Loucy (cell line): ENCODE data around the gene ARRB1.
"Not testable (repeated sequence)": the region's sequence is repeated elsewhere in the genome, so short reads cannot be mapped to it uniquely, and the experiment has no call there.

Experiments used
- H2AFZ ChIP-seq: fragments of 200-600 bp; sonication (generic); 2 replicates; pipeline ENCODE4 v1.6.0; 2016; ENCODE audit warnings: antibody characterized with exemption, mild to moderate bottlenecking, low read length, moderate library complexity
- H3F3A ChIP-seq: fragments of 200-600 bp; 2 replicates; pipeline ENCODE4 v1.6.0; 2016; ENCODE audit warnings: antibody characterized with exemption, low read depth, mild to moderate bottlenecking
- H3K27me3 ChIP-seq: fragments of 200-600 bp; sonication (generic); 2 replicates; pipeline ENCODE4 v1.6.1; 2014; ENCODE audit warnings: low read length, mild to moderate bottlenecking; ENCODE audit not compliant: insufficient read depth, poor library complexity, severe bottlenecking
- H3K36me3 ChIP-seq: fragments of 200-600 bp; sonication (generic); 2 replicates; pipeline ENCODE4 v1.6.1; 2016; ENCODE audit warnings: low read length; ENCODE audit not compliant: insufficient read depth
- H3K4me1 ChIP-seq: fragments of 200-600 bp; sonication (generic); 2 replicates; pipeline ENCODE4 v1.5.1; 2014; ENCODE audit warnings: low read length, mild to moderate bottlenecking; ENCODE audit not compliant: insufficient read depth, poor library complexity, severe bottlenecking
- H3K4me2 ChIP-seq: fragments of 200-600 bp; sonication (generic); 2 replicates; pipeline ENCODE4 v1.6.0; 2014; ENCODE audit warnings: antibody characterized with exemption, low read length, low read depth, mild to moderate bottlenecking; ENCODE audit not compliant: poor library complexity, severe bottlenecking
- H3K4me3 ChIP-seq: fragments of 200-600 bp; sonication (generic); 2 replicates; pipeline ENCODE4 v1.5.1; 2014; ENCODE audit warnings: low read length, mild to moderate bottlenecking, mixed read lengths; ENCODE audit not compliant: poor library complexity, severe bottlenecking
- H3K79me2 ChIP-seq: fragments of 200-600 bp; sonication (generic); 2 replicates; pipeline ENCODE4 v1.6.1; 2014; ENCODE audit warnings: low read length; ENCODE audit not compliant: insufficient read depth
- H3K9ac ChIP-seq: fragments of 200-600 bp; sonication (generic); 2 replicates; pipeline ENCODE4 v1.6.0; 2014; ENCODE audit warnings: mild to moderate bottlenecking, low read depth, low read length, moderate library complexity; ENCODE audit not compliant: poor library complexity, severe bottlenecking
- H3K9me2 ChIP-seq: fragments of 200-600 bp; sonication (generic); replicated peaks from 2 replicates; pipeline ENCODE4 v1.6.1; 2016; ENCODE audit warnings: low read depth, low read length, mixed read lengths
- H3K9me3 ChIP-seq: fragments of 200-600 bp; sonication (generic); 2 replicates; pipeline ENCODE4 v1.6.1; 2014; ENCODE audit warnings: mild to moderate bottlenecking, antibody characterized with exemption, low read length, low read depth; ENCODE audit not compliant: insufficient read depth
- H4K20me1 ChIP-seq: fragments of 200-600 bp; sonication (generic); 2 replicates; pipeline ENCODE4 v1.6.0; 2014; ENCODE audit warnings: antibody characterized with exemption, low read length, mild to moderate bottlenecking; ENCODE audit not compliant: insufficient read depth, poor library complexity, severe bottlenecking
- EZH2phosphoT487 ChIP-seq: fragments of 200-600 bp; IDR thresholded peaks from 2 replicates; pipeline ENCODE4 v1.6.1; 2018; ENCODE audit warnings: antibody characterized with exemption, mild to moderate bottlenecking, moderate library complexity, borderline replicate concordance
- TF ChIP-seq, protein P1 (sequence below): fragments of 200-600 bp; sonication (generic); conservative IDR thresholded peaks from 2 replicates; pipeline ENCODE4 v1.5.1; 2014; ENCODE audit warnings: mild to moderate bottlenecking, antibody characterized with exemption, low read length

Gene ARRB1

DNA sequence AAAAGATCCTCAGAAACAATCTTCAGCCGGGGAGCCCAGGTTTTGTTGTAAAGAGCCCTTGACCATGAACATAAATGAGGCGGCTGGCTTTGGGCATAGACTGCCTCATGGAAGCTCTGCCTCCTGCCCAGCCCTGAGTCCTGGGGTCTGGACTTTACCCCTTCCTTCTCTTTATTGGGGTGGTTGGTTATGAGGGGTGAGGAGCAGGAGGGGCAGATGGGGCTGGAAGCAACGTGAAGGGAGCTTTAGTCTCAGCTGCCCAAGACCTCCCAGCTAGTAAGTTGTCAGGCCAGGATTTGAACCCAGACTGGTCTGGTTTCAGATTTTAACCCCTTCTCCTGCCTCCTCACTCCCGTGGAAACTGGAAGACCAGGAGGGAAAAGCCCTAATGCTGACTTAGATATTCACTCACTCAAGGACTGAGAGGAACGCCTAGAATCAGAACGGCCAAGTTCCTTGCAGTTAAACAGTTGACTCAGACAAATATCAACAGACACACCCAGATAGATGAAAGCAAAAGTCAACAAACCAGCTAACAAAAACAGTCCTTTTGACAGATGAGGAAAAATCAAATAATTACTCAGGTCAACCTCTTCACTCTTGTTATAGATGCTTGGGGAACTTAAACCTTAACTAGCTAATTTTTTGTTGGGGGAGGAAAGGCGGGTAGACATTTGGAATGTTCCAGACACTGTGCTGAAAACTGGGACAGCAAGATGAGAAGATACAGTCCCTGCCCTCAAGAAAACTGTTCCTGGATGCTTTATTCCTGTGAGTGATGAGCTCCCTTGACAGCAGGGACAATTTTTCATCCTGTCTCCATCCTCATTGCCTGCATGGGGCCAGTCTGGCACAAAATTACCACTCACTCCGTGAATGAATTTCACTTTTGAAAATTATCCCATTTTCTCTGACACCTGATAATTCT is 20.8 kb upstream of the ARRB1 start:
- Histone ChIP-seq H3K4me3 (no peak overlapping the region), H2AFZ (peak overlapping the region; percentile 74; the same call in 1 of the 2 replicates), H3F3A (peaks cover 17% of the 10 kb centered on the region), H3K36me3 (no peaks in the 10 kb centered on the region), H3K9me2 (no peaks in the 10 kb centered on the region), H3K9ac (peak overlapping the region; percentile 10), H4K20me1 (no peaks in the 10 kb centered on the region), H3K79me2 (no peaks in the 10 kb centered on the region), H3K27me3 (no peaks in the 10 kb centered on the region), H3K9me3 (no peaks in the 10 kb centered on the region), H3K4me1 (peaks cover 51% of the 10 kb centered on the region), H3K4me2 (no peak overlapping the region)
- no peak for TF ChIP-seq EZH2phosphoT487
- TF ChIP-seq, protein P1, sequence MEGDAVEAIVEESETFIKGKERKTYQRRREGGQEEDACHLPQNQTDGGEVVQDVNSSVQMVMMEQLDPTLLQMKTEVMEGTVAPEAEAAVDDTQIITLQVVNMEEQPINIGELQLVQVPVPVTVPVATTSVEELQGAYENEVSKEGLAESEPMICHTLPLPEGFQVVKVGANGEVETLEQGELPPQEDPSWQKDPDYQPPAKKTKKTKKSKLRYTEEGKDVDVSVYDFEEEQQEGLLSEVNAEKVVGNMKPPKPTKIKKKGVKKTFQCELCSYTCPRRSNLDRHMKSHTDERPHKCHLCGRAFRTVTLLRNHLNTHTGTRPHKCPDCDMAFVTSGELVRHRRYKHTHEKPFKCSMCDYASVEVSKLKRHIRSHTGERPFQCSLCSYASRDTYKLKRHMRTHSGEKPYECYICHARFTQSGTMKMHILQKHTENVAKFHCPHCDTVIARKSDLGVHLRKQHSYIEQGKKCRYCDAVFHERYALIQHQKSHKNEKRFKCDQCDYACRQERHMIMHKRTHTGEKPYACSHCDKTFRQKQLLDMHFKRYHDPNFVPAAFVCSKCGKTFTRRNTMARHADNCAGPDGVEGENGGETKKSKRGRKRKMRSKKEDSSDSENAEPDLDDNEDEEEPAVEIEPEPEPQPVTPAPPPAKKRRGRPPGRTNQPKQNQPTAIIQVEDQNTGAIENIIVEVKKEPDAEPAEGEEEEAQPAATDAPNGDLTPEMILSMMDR, result no peak

DNA sequence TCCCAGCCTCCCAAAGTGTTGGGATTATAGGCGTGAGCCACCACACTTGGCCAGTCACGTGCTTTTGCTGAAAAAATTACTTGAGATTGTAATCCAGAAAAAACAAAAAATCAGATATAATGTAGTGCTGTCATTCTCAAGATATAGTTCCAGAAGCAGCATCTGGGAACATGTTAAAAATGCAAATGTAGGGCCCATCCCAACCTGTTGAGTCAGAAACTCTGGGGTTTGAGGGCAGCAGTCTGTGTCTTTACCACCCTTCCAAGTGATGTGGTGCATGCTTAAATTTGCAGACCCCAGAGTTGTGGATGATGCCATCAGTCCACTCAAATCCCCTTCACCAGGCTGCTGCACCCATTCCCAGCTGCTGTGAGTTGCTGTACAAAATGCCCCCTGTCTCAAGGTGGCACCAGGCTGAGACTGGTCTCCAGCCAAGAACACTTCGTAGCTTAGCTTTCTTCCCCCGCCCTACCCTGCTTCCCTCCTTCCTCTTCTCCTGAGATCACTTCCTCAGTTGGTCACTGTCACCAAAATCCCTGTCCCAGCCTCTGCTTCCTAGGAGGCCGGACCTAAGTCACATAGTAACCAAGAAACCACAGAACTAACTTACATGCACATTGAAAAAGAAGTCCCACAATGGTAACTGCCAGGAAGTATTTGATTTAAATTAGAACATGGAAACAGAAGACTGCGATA is 18.2 kb upstream of the ARRB1 start:
- Histone ChIP-seq H3K36me3 (no peaks in the 10 kb centered on the region), H3K4me1 (peaks cover 54% of the 10 kb centered on the region), H3K4me2 (peak overlapping the region; percentile 71)

DNA sequence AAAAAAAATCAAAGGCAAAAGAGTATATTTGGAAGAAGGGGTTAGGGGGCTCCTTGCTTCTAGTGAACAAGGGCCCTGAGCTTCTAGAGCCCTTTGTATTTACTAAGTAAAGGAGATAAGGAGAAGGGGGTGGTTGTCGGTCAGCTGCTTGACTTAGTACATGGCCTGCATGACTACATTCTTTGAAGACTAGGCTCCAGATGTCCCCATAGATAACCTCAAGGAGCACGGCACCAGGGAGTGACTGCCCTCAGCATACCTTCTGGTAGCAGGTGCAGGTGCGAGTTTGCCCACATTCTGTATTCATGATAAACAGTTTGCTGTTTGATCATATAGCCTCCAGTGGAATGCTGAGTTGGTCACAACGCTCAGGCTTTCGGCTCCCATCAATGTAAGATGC is 15.4 kb upstream of the ARRB1 start:
- H3K4me3 ChIP-seq, H3K36me3 ChIP-seq, H3K79me2 ChIP-seq, H3K9ac ChIP-seq, H4K20me1 ChIP-seq, H3K27me3 ChIP-seq, H2AFZ ChIP-seq, H3K4me2 ChIP-seq, H3K9me2 ChIP-seq, H3K9me3 ChIP-seq: not testable (repeated sequence)
- H3K4me1 ChIP-seq, result peaks cover 47% of the 10 kb centered on the region
- H3F3A ChIP-seq, result peaks cover 17% of the 10 kb centered on the region

More for the DNA sequence above, 18.2 kb upstream of the ARRB1 start:
- H3K4me3 ChIP-seq, result peak overlapping the region; percentile 30
- no peaks in the 10 kb centered on the region for H3K27me3 ChIP-seq
- H3K9ac ChIP-seq, result peak overlapping the region; percentile 55
- no peaks in the 10 kb centered on the region for H4K20me1 ChIP-seq
- H3K79me2 ChIP-seq, result no peaks in the 10 kb centered on the region
- no peaks in the 10 kb centered on the region for H3K9me3 ChIP-seq
- TF ChIP-seq EZH2phosphoT487, result no peak
- TF ChIP-seq, protein P1, result 0 out of 2 replicates have a peak, but pooled peaks have one; percentile 10
- H2AFZ ChIP-seq, result peak overlapping the region; percentile 79; the same call in 1 of the 2 replicates
- H3F3A ChIP-seq, result peaks cover 17% of the 10 kb centered on the region
- H3K9me2 ChIP-seq, result no peaks in the 10 kb centered on the region
